GM21825 (cell line): ENCODE measurements around the gene DNLZ.

Experiments
- ATAC-seq: cut with Tn5 transposase; IDR thresholded peaks from one replicate; pipeline ENCODE4 v1.9.1; 2021; ENCODE audit warnings: mild to moderate bottlenecking, moderate library complexity; ENCODE audit not compliant: unreplicated experiment

DNLZ gene

DNA sequence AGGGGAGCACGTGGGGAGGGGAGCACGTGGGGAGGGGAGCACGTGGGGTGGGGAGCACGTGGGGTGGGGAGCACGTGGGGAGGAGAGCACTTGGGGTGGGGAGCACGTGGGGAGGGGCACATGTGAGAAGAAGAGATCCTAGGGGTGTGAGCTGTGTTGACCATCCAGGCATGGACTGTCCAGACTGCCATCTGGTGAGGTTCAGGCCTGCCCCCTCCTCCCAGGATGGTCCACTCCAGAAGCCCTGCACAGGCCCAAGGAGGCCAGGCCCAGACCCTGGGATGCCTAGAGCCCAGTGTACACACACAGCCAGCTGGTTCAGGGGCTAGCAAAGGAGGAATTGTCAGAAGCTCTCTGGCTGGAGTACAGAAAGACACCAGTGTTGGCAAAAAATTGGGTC is 34.1 kb upstream of the DNLZ start:
- ATAC-seq: no peak

DNA sequence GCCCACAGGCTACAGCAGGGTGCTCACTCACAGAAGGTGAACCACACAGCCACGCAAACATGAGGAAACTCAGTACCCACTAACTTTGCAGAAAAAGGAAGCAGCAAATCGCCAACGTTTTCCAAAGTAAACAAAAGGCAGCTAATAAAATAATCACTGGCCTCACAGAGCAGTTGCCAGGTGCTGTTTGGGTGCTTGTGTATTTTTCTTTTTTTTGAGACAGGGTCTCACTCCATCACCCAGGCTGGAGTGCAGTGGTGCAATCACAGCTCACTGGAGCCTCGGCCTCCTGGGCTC is 32.6 kb upstream of the DNLZ start:
- no peak for ATAC-seq

- ATAC-seq: no peak
Observed at GRCh38 chr9:136395345-136396218, 32.0 kb upstream of the DNLZ start.

DNA sequence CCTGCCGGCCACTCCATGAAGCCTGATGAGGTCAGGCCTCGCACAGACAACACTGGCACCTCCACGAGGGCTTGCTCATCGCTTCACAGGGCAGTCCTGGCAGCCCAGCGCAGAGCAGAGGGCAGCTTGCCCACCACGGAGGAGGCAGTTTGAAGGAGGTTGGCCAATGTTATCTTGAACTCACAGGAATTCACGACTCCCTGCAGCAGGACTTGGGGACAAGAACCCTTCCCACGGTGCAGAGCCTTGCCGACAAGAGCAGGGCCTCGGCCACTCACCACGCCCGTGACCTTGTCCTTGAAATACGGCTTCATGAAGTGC is 31.4 kb upstream of the DNLZ start:
- no peak for ATAC-seq

DNA sequence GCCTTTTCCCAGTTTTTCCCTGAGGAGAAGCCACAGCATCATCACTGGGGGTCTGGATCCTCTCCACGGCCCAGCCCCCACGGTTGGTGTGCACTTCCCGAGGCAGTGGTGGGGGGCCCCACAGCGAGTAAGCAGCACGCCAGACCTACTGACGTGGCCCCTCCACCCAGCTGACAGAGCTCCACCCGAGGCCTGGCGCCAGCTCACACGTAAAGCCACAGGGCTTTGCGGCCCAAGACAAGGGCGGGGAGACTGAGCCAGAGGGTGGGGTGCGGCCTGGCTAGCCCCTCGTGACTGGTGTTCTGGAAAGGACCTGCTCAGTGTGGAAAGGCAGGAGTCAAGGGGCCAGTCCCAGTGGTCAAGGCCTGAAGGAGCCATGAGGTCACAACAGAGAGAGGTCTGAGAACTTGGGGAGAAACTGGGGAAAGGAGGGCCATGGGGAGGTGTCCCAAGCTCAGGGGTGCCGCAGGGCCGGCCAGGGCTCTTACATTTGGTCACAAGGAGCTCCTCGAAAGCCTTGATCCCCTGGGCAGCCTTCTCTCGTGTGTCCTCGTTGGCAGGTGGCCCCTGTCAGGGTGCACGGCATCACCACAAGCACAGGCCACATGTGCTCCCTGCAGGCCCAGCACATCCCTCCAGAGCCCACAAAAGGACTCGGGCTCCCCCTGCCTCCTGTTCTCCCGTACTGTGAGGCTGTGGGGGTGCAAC is 30.9 kb upstream of the DNLZ start:
- no peak for ATAC-seq

GRCh38 chr9:136393531-136393930 is 30.0 kb upstream of the DNLZ start:
- no peak for ATAC-seq

- no peak for ATAC-seq
Observed at GRCh38 chr9:136392538-136393449, 29.2 kb upstream of the DNLZ start.

GRCh38 chr9:136391737-136392537 is 28.4 kb upstream of the DNLZ start:
- no peak for ATAC-seq

DNA sequence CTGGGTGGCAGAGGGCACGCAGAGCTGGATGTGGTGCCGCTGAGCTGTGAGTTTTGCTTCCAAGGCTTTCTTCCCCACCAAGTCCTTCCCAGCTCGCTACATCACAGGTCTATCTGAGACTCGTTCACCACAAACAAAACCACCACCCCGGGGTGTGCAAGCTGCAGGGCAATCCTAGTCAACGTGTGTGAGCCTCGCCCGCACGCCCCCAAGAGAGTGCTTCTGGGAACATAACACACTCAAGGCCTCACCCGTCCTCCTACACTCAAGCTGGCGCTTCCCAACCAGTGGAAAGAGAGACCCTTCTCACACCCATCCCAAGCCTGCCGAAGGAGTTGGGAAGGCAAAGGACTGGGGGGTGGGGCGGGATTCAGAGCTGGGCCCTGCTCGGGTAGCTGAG is 25.9 kb upstream of the DNLZ start:
- ATAC-seq: no peak

GRCh38 chr9:136387217-136387616 is 23.7 kb upstream of the DNLZ start:
- no peak for ATAC-seq

DNA sequence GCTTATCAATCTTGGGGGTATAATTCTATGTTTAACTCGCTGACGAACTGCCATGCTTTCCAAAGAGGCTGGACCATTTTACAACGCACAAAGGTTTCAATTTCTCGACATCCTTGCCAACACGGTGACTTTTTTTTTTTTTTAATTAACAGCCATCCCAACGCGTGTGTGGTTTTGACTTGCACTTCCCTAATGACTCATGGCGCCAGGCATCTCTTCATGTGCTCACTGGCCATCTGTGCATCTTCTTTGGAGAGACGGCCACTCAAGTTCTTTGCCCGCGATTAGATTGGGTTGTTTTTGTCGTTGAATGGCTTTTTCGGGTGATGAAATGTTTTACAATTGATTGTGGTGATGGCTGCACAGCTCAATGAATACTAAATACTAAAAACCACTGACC is 22.5 kb upstream of the DNLZ start:
- ATAC-seq: no peak

DNA sequence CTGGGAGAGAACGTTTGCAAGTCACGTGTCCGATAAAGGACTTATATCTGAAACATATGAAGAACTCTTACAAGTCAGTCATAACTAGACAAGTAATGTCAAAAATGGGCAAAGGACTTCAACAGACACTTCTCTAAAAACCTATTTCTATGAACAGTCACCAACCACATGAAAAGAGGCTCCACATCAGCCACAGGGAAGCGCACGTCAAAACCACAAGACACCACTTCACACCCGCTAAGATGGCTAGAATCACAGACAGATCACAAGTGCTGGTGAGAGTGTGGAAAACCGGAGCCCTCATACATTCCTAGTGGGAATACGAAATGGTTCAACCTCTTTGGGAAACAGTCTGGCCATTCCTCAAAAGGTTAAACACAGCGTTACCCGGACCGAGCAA is 21.5 kb upstream of the DNLZ start:
- ATAC-seq: no peak

DNA sequence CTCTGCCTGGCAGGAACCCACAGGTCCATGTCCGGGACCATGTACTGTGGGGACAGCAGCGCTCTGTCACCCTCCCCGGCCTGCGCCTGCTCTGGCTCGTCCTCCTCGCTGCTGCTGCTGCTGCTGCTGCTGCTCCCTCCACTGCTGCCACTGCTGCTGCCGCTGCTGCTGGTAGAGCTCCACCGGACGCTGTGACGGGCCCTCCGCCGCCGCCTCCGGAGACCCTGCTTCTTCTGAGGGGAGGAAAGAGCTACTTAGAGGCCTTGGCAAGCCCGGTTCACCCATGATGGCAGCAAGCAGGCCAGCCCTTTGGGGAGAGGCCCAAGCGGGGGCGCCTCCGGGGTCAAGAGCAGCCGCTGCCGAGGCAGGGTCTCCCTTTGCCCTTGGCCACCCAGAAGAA is 19.9 kb upstream of the DNLZ start:
- ATAC-seq: no peak

DNA sequence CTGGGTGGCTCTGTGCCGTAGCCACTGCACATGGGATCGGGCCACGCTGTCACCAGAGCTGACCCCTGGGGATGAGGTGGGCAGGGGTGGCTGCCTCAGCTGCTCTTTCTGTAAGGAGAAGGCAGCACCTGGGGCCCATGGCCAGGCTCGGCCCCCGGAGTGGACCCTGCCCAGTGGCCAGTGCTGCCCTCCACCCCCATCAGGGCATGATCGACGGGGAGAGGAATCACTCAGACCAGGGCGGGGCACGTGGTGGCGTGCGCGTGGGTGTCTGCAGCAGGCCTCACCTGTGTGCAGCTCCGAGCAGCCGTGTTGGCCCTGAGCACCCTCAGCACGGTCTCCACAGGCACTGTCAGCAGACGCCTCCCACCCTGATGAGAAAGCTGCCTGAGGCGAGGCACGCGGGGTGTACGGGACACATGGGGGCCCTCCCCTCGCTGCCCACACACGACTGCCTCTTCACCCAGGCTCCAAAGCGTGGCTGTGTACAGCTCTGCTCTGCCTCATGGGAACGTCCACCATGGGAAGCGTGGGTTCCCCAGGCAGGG is 18.5 kb upstream of the DNLZ start:
- ATAC-seq: no peak

GRCh38 chr9:136381311-136381710 is 17.8 kb upstream of the DNLZ start:
- ATAC-seq: no peak

- ATAC-seq: no peak
Observed at GRCh38 chr9:136380381-136380780, 16.8 kb upstream of the DNLZ start.

DNA sequence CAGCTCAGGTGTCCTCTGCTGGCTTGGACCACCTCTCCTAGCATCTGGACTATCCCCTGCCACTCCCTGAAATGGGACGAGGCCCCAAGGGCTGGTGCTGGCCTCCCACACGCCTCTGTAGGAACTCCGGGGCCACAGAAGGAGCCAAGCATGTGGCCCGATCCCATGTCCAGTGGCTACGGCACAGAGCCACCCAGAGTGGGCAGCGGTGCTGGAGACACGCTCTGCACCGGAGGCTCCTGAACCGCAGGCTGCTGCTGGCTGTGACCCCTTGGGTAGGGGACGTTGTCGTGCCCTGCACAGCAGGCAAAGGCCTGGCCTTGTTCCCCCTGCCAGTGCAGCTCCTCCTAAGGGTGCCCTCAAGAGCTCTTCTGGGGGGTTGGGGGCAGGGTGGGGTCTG is 16.3 kb upstream of the DNLZ start:
- no peak for ATAC-seq

DNA sequence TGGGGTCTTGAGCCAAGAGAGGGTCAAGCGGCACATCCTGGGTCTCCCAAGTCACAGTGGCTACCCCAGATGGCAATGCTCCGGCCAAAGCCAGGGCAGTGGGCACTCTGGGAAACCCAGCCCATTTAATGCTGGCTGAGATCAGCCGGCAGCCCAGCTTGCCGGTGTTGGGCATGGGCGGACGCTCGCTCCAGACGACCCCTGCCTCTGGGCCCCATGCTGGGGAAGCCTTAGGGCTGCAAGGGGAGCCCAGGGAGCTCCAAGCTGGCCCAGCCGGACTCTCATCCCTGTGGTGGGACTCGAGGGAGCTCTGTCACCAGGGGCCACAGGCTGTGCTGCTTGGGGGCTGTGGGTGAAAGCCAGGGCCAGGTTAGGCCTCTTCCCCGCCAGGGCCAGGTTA is 15.9 kb upstream of the DNLZ start:
- no peak for ATAC-seq

GRCh38 chr9:136379003-136379287 is 15.4 kb upstream of the DNLZ start:
- ATAC-seq: no peak

DNA sequence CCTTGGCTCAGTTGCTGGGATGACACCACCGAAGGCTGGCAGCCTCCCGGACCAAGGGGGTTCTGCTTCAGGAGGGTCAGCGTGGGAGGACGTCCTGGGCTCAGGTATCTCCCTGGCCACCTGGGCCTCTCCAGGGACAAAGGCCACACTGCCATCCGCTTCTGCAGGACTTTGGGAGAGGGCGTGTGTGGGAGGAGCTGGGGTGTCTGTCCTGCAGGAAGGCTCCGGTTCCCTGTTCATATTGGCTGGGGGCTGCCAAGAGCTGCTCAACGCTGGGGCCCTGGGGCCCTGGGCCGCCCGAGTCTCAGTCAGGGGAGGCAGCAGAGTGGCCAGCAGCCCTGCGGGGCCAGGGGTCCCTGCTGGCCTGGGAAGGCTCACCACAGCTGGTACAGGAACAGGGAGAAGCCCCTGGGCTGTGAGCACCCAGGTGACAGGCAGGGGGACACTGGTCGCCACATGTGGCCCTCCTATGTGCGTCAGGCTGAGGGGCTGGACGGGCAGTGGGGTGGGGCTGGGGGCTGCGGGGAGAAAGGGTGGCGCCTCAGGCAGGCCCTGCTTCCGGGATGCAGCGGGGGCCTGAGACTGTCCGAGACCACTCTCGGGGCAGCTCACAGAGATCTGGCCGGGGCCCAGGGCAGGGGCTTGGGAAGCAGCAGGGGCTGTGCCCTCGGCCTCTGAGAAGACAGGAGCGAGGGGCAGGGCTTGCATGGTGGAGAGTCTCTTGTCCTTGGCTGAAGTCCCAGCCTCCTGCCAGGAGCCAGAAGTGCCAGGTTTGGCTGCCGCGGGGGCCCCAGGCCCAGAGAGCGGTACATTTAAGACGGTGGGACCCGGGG is 14.8 kb upstream of the DNLZ start:
- no peak for ATAC-seq
